Caki2 (cell line): ENCODE measurements around the gene FAM221B. TPM values are rescaled to one million over a fixed set of nuclear protein-coding genes. Genes with fewer than 3 reads are reported as not detected.

Source experiments
- DNase-seq: peaks from one replicate; pipeline ENCODE4 v3.0.0-alpha.2; 2015; ENCODE audit warnings: low read depth
- in situ Hi-C: cut with HindIII; loops from 2 replicates; pipeline ENCODE4 v1.10.0; 2016; ENCODE audit warnings: low sequenced_read_pairs, low pct_unique_long_range_greater_than_20kb, mixed read lengths
- total RNA-seq: library from RNA; depleted of rRNA; stranded (reverse); fragments of >200 nt; shearing (Covaris generic); gene quantifications from 2 replicates; pipeline ENCODE4 v1.2.3, GENCODE V29; 2014; ENCODE audit warnings: low replicate concordance

Gene FAM221B
- total RNA-seq, 1 experiment from 2014 or later, result not detected

DNA sequence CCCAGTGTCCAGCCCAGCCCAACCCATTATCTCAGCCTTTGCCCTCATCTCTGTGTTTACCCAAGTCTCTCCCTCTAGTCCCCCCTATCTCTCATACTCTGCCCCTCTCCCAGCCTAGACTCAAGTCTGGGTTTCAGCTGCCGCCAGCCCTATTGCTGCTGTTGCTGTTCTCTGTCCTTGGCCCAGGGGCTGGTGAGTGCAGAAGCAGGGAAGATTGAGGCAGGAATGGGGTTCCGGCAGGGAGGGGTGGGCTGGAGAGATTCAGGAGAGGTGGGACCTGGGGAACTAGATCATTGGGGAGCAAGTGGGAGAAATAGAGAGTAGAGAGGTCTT is 1.2 kb upstream of the FAM221B start:
- in situ Hi-C loops, result no loop called here
- no peak for DNase-seq

DNA sequence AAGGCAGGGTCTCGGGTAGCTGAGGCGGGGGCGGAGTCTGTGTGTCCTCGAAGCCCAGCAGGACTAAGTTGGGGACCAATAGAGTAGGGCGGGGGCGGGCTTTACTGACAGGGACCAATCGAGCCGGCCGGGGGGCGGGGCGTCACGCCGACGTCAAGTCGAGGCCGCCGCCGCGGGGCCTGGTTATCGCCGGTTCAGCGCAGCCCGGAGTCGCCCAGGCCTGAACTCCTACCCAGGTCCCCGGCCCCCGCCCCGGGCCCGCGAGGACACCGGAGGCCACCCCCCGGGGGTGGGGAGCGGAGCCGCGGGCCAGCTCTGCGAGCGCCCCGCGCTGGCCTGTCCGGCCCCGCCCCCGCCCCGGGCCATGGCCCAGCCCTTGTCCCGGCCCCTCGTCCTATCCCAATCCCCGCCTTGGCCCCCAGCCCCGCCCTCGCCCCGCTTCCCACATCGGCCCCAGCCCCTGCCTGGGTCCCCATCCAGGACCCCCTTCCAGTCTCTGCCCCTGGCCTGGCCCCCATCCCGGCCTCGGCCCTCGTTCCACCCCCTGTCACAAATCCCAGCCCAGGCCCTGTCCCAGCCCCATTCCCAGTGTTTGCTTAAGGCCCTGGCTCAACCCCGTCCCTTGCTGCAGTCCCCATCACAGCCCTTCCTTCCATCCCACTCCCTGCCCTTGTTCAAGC is 692 bp upstream of the FAM221B start, which contains the start of gene TMEM8B:
Gene TMEM8B, plus strand, starts transcription at position 145 of the 680 bp plus-strand sequence. Its CDS starts 220 bp downstream, at position 365.
- DNase-seq, result peak; percentile 58
- in situ Hi-C loops, result no loop called here

DNA sequence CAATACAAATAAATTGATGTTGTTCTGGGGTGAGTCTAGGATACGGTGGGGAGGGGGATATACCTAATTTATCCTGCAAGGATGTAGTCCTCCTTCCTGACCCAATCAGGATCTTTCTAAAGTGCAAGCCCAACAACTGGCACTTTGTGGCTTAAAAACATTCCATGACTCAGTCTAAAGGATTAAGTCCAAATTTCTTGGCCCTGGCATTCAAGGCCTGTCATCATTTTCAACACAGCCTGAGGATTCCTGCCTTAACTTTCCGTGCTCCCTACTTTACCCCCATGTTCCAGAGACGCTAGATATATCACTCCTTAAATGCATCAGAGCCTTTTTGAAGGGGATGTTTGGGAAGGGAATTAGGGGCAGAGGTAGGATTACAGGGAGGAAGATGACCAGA is 1.0 kb downstream of the FAM221B start:
- no peak for DNase-seq
- in situ Hi-C loops, result no loop called here

DNA sequence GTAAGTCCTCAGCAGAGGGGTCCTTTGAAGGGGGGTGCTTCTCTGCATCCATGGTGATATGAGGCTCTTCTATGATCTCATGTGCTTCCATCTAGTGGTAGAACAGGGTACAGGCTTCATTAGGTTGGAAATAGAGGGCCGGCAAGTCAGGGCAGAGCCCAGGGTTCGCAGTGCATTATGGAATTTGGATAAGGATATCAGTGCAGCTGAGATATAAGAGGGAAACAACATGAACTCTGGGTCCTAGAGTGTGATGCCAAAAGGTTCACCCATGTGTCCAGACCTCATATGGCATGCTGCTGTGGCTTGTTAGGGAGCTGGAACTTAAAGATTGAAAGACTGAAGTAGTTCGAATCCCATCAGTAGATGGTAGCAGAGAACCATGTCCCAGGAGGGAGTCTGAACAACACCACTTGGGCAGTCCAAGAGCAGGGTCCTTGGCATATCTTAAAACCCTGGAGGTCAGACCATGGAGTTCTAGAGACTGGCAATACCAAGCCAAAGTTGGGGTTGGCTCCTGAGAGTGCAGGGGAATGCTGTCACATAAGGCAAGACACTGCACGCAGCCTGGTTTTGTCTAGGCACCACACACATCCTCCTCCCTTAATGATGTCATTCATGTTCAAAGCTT is 2.3 kb downstream of the FAM221B start:
- in situ Hi-C loops, result no loop called here
- DNase-seq, result peak; percentile 50

DNA sequence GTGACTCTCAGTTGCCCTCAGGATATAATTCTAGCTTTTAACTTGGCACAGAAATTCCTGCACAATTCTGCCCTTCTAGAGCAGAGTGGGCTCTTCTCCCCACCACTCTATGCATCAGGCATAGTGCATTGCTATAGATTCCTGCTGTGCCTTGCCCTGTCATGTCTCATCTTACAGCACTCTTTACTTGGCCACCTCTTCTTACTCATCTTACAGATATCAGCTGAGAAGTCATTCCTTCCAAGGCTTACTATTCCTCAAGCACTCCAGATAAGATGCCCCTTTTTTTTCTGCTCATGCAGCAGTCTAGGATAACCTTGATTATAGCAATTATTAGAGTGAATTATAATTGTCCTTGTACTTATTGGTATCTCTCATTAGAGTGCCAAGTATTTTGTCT is 5.6 kb downstream of the FAM221B start:
- in situ Hi-C loops, result no loop called here
- DNase-seq, result no peak

DNA sequence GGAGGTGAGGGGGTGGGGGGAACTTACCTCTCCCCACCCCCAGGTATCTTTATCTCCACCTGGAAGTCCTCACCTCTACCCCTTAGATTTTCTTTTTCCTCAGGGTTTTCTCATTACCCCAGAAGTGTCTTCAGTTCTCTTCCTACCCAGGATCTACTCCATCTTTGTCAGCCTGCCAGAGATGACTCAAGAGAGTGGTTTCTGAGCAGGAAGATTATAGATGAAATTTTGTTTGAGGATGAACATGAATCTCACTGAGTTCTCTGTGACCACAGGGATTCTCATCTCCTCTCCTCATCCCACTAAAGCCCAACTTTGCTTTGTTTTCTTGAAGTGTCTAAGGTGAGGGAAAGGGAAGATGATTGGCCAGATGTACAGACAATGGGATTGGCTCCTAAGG is 8.5 kb downstream of the FAM221B start:
- no peak for DNase-seq
- in situ Hi-C loops, result no loop called here

DNA sequence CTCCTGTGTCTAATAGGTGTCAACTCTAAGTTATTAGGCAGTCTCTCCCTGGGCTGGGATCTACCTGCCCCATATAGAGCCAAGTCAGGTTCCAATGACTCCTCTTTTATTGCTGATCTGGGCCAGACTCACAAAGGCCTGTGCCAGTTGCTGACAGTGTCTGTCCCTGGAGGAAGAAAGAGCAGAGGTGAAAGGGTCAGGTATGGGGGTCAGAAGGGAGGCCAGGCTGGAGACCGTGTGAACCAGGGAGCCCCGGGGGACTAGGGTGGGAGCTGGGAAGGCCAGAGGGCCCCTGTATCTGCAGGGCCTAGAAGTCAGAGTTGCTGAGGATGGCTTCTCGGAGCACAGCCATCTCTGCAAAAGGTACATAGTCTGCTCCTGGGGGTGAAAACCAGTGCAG is 10.2 kb downstream of the FAM221B start:
- DNase-seq, result no peak
- in situ Hi-C loops, result no loop called here

DNA sequence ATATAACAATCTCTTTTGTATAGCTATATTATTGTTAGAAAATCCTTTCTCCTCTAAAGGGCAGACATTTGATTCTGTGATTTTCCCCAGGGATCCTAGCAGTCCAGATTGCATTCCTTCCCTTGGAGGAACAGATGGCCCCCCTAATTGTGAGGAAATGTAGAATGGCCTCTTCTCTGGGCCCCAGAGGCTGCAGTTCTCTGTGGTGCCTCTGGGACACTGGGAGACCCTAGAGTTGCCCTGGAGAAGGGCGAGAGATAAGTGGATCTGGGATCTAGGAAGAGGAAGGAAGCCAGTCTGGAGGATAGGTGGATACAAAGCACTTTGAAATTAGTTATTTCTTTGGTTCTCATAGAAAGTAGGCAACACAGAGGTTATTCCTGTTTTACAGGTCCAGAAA is 11.8 kb downstream of the FAM221B start:
- in situ Hi-C loops, result no loop called here
- no peak for DNase-seq

DNA sequence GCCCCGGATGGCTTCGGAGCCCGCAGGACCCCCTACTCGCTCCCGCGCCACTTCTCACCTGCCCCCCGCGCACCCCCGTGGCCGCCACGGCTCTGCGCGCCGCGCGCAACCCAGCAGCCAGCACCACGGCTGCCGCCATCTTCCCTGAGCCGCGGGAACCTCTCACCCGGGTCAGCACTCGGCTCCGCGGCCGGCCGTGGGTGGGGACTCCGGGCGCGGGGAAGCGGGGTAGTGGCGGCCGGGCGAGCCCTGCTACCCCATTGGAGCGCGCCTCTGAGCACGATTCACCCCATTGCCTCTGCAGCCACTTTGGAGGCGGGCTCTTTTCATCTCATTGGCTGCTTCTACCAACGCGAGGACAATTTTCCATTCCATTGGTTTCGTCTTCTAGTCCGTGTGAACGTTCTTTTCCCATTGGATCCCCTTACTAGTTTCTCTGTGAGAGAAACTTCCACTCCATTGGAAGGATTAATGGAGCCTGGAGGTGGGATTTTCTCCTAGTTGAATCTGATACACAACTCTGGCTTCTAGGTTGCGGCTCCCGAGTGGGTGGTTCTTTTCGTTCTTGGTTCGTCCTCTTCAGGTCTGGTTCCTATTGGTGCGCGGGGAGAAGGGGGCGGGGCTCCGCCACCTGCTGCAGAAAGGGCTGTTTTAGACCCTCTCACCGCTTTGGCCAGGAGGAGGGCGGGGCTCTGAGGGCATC is 13.5 kb downstream of the FAM221B start, which contains the start of gene HINT2:
Gene HINT2, minus strand, starts transcription at position 202 of the 703 bp plus-strand sequence. Its CDS starts 63 bp downstream, at position 139.
- peak; percentile 97 for DNase-seq
- in situ Hi-C loops, result no loop called here

DNA sequence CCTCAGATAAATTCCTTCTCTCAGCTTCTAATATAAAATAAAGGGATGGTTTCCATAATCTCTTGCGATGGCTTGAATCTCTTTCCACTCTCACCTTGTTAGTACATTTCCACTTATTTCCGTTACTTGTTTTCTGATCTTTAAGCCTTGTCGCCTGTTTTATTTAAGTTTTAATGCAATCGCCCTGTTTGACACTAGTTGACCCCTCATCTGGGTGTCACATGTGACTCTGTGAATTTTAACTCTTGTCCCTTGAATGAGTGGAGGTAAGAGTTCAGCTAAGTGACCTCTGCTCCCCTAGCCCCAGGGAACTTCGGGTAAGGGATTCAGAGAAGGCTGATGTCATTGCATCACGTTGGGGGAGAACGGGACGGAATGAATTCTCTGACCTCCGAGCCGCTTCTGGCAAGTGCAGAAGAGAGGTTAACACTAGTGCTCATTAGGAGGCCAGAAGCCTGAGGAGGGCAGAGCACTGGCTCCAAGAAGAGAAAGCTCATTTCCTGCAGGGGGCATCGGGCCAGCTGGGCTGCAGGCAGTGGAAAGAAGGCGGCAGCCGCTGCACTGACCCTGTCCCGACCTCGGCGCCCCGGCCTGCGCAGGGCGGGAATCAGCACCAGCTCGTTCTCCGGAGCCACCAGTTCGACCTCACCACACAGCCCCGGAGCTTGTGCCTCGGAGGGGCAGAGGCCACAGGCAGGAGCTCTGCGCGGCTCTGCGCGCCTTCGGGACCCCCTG is 14.3 kb downstream of the FAM221B start:
- DNase-seq, result peak; percentile 65
- in situ Hi-C loops, result no loop called here

DNA sequence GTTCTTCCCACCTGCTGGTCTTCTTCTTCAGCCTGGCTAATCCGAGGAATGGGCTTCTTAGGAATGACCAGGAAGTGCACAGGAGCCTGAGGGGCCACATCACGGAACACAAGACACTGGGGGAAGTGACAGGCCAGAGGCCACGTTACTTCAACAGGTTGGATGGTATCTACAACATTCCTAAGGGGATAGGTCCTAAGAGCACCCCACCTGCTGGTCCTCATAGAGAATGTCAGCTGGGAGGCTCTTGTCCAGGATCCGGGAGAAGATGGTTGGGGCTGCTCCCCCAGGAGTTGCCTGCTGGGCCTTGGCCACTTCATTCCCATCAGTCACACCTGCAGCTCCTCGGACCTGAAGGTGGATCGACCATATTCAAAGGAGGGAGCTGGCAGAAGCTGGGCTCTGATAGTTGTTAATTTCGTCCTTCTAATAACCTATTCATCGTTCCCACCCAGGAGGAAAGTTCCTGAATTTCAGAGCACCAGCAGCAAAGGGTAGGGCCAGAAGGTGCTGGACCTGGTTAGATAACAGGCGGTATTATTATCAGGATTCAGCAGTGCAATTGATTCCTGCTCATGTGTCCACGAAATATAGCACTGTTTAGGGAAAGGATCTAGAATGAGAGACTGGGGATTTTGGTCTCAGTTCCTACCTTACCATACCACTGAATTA is 15.0 kb downstream of the FAM221B start:
- DNase-seq, result no peak
- in situ Hi-C loops, result no loop called here

DNA sequence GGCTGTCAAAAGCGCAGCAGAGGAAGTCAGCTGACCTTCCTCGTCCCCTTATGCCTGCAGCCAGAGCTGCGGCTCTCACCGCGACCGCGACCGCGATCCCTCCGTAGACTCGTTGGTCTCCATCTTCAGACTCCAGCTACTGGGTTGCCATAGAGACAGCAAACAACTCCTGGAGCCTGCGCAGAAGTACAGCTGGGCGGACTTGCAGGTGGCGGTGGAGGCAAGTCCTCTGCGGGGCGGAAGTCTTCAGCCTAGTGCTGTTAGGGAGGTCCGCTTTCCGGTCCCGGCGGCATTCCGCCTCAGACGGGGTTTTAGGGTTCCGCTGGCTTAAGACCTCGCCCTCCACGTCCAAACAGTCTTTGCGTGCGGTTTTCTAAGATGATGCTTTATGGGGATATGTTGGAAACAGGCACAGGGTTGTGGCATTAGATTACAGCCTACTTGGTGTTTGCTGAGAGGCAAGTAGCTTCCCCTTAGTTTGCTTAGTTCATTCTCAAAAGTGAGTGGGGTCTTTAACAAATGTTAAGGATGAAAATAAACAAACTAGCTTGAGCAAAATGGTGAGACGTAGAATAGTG is 16.4 kb downstream of the FAM221B start, which contains the start of gene SPAG8:
Gene SPAG8, minus strand, starts transcription at position 238 of the 578 bp plus-strand sequence. Its CDS starts 115 bp downstream, at position 123.
- in situ Hi-C loops, result no loop called here
- peak; percentile 83 for DNase-seq

DNA sequence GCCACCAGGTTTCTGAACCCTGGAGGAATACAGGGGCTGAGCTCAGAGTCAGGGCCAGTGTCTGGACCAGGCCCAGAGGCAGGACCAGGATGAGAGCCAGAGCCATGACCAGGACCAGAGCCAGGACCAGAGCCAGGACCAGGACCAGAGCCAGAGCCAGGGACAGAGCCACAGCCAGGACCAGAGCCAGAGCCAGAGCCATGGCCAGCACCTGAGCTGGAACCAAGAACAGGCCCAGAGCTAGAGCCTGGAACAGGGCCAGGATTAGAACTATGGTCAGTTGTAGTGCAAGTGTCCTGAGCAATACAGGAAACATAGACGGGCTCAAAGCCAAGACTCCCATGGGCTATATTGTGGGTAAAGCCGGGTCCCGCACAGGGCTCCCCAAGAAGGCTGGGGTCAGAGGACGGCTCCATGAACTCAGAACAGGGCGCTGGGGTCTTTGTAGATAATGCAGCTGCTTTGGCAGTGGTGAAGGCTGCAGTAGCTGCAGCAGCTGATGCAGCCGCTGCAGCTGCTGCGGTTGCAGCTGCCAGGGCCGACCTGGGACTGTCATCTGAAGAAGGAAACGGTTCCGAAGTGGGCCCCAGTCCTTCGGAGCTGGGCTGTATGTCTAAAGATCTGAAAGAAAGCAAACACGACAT is 17.0 kb downstream of the FAM221B start:
- no peak for DNase-seq
- in situ Hi-C loops, result no loop called here

DNA sequence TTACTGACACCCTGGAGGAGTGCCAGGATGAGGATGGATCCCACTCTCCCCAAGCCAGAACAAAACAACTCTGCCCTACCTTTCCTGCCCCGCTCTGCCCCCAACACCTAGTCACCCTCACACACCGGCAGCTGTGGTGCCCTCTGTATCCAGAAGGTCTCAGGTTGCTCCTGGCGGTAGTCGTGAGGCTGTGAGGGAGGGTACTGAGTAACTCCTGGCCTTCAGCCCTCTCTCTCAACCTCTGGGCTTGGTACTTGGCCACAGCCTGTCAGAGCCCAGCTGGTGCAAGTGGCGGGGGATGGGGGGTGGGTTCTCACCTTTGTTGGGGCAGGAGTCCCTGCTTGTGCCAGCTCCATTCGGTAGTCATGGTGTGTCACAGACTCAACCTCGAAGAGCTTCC is 18.4 kb downstream of the FAM221B start:
- in situ Hi-C loops, result no loop called here
- no peak for DNase-seq

DNA sequence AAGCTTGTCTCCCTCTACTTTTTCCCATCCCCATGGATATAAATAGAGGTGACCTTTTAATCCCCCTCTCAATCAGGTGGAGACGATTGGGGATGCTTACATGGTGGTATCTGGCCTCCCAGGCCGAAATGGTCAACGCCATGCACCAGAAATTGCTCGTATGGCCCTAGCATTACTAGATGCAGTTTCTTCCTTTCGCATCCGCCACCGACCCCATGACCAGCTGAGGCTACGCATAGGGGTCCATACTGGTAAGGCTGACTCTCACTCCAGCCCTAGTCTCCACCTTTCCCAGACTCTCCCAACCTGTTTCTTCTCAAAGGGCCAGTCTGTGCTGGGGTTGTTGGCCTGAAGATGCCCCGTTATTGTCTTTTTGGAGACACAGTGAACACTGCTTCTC is 20.1 kb downstream of the FAM221B start:
- in situ Hi-C loops, result no loop called here
- DNase-seq, result no peak

DNA sequence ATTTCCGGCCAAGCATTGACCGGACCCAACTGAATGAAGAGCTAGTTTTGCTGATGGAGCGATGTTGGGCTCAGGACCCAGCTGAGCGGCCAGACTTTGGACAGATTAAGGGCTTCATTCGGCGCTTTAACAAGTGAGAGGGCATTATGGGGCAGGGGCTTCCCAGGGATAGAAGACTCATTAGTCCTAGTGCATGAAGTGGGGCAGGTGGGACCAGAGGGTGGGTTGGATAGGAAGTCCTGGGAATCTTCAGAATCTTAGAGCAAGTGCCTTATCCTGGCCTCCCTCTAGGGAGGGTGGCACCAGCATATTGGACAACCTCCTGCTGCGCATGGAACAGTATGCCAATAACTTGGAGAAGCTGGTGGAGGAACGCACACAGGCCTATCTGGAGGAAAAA is 22.4 kb downstream of the FAM221B start:
- in situ Hi-C loops, result no loop called here
- no peak for DNase-seq

DNA sequence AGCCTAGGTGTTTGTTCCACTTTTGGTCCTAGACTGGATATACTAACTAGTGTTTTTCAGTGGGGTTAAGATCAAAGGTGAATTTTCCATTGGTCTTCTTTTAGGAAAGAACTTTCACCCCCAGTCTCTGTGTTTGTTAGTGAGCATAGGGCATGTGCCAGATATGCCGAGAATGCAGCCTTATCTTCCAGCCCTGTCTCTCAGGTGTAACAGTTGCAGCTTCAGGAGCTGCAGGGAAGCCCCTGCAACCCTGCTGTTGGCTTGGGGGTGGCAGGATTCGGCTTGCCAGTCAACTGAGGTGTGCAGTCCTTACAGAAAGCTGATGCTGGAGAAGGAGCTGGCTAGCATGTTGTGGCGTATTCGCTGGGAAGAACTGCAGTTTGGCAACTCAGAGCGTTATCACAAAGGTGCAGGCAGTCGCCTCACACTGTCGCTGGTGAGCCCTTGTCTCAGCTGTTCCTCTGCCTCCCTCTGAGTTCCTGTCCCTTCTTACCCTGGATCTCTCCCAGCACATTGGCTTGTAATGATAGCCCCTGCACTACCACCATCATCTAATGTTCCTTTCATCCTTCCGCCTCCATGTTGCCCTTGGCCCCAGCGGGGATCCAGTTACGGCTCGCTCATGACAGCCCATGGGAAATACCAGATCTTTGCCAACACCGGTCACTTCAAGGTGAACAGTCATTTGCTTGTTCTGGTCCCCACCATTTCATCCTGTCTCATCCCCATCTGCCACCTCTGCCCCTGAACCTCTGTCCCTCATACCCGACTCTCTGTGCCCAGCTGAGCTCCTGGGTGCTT is 27.0 kb downstream of the FAM221B start:
- in situ Hi-C loops, result no loop called here
- no peak for DNase-seq
